ENCODE results near the gene GATA6. TPM values are rescaled to one million over a fixed set of nuclear protein-coding genes. Genes with fewer than 3 reads are reported as not detected.

The GATA6 gene
- total and polyA plus RNA-seq, 2 experiments from 2014 or later, result 0.08 TPM; not detected in 1

- TF ChIP-seq REST (IDR thresholded peaks at IDR 0.05; ENCODE audit: unreplicated experiment) (no peak), EZH2phosphoT487 (IDR thresholded peaks at IDR 0.05; ENCODE audit: unreplicated experiment) (no peak), CTCF (conservative IDR thresholded peaks at IDR 0.05; ENCODE audit: low read depth in 2 of 2) (no peak), POLR2AphosphoS5 (IDR thresholded peaks at IDR 0.05; ENCODE audit: low read depth) (no peak), NANOG (IDR thresholded peaks at IDR 0.05; ENCODE audit: borderline replicate concordance) (no peak), ETS1 (IDR thresholded peaks at IDR 0.05) (no peak), CREB1 (CRISPR knock-in tag; IDR thresholded peaks at IDR 0.05; ENCODE audit: low read depth) (no peak), ZNF114 (CRISPR knock-in tag; IDR thresholded peaks at IDR 0.05) (no peak), JUNB (IDR thresholded peaks at IDR 0.05; ENCODE audit: unreplicated experiment) (no peak)
These were observed 28.3 kb downstream of the GATA6 start (continued) for GRCh38 chr18:22197668-22198067.

- peaks cover 25% of the 10 kb centered on the region for H3K4me1 Mint-ChIP-seq
- TF ChIP-seq ZNF114 (CRISPR knock-in tag; IDR thresholded peaks at IDR 0.05) (no peak), EZH2phosphoT487 (IDR thresholded peaks at IDR 0.05; ENCODE audit: unreplicated experiment) (no peak), POLR2AphosphoS5 (IDR thresholded peaks at IDR 0.05; ENCODE audit: low read depth) (no peak), CREB1 (CRISPR knock-in tag; IDR thresholded peaks at IDR 0.05; ENCODE audit: low read depth) (no peak), JUNB (IDR thresholded peaks at IDR 0.05; ENCODE audit: unreplicated experiment) (no peak), ETS1 (IDR thresholded peaks at IDR 0.05) (no peak), STAT1 (IDR thresholded peaks at IDR 0.05; ENCODE audit: unreplicated experiment) (no peak), ZNF462 (CRISPR knock-in tag; IDR thresholded peaks at IDR 0.05) (no peak)
These were observed 28.8 kb downstream of the GATA6 start for GRCh38 chr18:22198163-22198562.

More at GRCh38 chr18:22198163-22198562, 28.8 kb downstream of the GATA6 start:
- Mint-ChIP-seq H3K9me3 (no peaks in the 10 kb centered on the region; the same call in 2 of the 3 replicates), H3K4me3 (no peak overlapping the region), H3K36me3 (ENCODE audit: low read depth) (no peaks in the 10 kb centered on the region), H3K27me3 (ENCODE audit: insufficient read depth, low read depth, poor library complexity) (peaks cover 9% of the 10 kb centered on the region), H3K27ac (no peak overlapping the region)
- H3K4me3 ChIP-seq, result no peak overlapping the region
- H3K4me2 ChIP-seq, result peak overlapping the region; percentile 32; the same call in 1 of the 2 replicates
- H3K9me2 ChIP-seq (ENCODE audit: insufficient read depth), result no peaks in the 10 kb centered on the region
- ATAC-seq (no peak), DNase-seq (ENCODE audit: low spot score) (no peak)
- H3K27ac ChIP-seq (ENCODE audit: low read depth), result no peak overlapping the region
- peaks cover 16% of the 10 kb centered on the region; the same call in 1 of the 2 replicates for H3K4me1 ChIP-seq (ENCODE audit: insufficient read depth)
- H4K20me1 ChIP-seq (replicated peaks; ENCODE audit: insufficient read depth), result no peaks in the 10 kb centered on the region
- no peak overlapping the region for H2AFZ ChIP-seq
- H3F3A ChIP-seq (replicated peaks; ENCODE audit: low read depth), result no peaks in the 10 kb centered on the region
- peaks cover 5% of the 10 kb centered on the region; the same call in 1 of the 2 replicates for H3K27me3 ChIP-seq (ENCODE audit: insufficient read depth)
- no peaks in the 10 kb centered on the region for H3K79me2 ChIP-seq (replicated peaks; ENCODE audit: insufficient read depth)
- H3K36me3 ChIP-seq (ENCODE audit: insufficient read depth), result no peaks in the 10 kb centered on the region
